GM21529 (cell line): ENCODE measurements around the gene SRR.

ENCODE experiments used
- ATAC-seq: cut with Tn5 transposase; IDR thresholded peaks from one replicate; pipeline ENCODE4 v1.9.1; 2021; ENCODE audit not compliant: unreplicated experiment

SRR gene

GRCh38 chr17:2338315-2338657 is 34.5 kb downstream of the SRR start:
- no peak for ATAC-seq

DNA sequence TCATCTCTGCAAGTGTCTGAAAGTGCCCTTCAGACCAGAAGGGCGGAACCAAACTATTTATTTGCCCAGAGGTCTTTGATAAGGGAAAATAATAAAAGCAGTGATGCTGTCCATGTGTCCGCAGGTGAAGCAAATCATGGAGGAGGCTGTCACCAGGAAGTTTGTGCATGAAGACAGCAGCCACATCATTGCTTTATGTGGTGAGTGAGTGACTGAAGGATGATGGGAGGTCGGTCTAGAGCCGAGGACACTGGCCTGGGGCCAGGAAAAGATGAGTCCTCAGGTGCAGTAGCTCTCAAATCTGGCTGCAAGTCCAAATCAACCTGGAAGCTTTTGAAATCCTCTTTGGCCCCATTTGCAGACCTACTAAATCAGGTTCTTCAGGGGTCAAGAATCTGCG is 39.7 kb downstream of the SRR start:
- no peak for ATAC-seq

- no peak for ATAC-seq
Observed at GRCh38 chr17:2344528-2344927, 40.8 kb downstream of the SRR start.

- ATAC-seq: no peak
Observed at GRCh38 chr17:2346475-2346874, 42.7 kb downstream of the SRR start.

DNA sequence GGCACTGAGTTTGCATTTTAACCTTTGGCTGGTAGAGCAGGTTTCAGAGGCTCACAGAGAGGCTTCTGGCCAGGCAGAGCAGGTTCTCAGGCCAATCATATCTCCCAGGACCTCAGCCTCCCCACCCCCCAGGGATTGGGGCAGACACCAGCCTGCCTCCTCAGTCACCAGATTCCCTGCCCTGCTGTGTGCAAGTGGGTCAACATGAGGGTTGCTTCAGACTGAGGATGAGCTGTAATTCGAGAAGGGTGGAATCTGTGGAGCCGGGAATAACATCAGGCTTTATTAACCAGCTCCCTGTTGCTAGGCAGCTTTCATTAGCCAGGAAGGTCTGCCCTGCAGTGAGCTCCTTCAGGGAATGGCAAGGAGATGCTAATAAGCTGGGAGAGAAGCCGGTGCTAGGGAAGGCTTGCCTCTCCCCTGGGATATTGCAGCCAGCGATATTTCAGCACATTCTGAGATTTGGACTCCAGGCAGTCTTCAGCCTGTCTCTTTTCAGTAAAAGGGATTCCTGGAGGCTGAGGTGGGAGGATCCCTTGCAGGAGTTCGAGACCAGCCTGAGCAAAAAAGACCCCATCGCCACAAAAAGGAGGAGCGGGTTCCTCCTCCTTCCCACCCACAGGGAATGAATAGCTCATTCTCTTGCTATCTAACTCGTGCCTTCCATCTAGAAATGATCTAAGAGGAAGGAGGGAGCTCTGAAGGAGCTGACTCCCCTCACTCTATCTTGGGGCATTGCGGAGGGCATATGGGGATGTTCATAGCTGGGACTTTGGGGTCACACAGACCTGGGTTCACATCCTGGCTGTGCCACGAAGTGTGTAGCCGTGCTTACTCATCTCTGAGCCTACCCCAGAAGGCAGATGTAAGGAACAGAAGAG is 44.3 kb downstream of the SRR start:
- no peak for ATAC-seq

GRCh38 chr17:2351269-2351668 is 47.5 kb downstream of the SRR start:
- no peak for ATAC-seq

DNA sequence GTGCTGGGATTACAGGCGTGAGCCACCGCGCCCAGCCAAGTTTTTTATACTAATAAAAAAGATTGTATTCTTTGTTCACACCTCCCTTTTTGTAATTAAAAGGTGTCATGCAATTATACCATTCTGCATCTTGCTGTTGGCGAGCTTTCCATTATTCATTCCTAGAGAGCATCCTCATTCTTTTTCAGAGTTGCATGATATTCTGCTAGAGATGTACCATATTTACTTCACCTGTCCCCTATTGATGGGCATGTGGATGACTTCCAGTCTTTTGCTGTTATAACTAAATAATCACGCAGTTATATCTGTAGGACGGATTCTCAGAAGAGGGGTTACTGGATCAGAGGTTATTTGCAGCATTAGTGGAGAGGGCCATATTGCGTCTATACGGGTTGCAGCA is 50.6 kb downstream of the SRR start:
- no peak for ATAC-seq

GRCh38 chr17:2357237-2357636 is 53.5 kb downstream of the SRR start:
- ATAC-seq: no peak

- ATAC-seq: no peak
Observed at GRCh38 chr17:2357931-2358434, 54.2 kb downstream of the SRR start.

DNA sequence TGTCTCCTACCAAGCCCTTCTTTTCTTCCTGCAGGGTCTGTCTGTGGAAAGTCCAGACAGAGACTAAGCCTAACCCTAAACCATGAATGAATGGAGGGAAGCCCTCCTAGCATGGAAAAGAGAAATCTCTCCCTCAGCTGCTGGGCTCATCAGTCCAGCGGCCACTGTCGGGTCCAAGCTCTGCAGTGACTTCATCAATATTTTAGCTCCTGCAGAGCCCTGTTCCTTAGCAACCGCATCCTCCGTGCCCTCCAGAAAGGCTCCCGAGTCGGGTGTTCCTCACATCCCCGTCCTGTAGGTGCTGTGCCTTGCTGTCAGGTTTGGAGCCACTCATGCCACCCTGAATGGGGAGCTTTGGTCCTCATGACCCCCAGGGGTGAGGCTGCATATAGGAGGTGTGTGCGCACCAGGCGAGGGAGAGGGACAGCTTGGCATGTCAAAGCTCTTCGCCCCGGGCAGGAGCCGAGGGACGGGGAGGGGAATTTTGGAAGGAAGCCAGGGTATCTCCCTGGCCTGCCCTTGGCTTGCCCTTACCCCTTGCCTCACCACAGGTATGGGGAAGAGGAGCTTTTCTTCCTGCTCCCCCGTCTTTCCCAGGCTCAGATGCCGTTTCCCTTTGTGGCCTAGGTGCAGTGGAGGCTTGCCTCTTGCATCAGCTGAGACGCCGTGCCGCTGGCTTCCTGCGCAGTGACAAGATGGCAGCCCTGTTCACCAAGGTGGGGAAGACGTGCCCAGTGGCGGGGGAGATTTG is 57.4 kb downstream of the SRR start:
- ATAC-seq: no peak

DNA sequence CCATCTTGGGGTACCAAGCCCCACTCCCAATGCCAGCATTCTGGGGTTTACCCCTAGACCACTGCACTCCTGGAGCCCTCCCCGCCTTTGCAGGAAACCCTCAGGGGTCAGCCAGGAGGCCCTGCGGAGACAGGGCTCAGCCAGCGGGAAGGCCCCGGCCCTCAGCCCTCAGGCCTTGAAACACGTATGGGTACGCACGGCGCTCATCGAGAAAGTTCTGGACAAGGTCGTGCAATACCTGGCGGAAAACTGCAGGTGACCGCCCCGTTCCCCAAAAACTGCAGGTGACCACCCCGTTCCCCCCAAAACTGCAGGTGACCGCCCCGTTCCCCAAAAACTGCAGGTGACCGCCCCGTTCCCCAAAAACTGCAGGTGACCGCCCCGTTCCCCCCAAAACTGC is 58.3 kb downstream of the SRR start:
- ATAC-seq: no peak

DNA sequence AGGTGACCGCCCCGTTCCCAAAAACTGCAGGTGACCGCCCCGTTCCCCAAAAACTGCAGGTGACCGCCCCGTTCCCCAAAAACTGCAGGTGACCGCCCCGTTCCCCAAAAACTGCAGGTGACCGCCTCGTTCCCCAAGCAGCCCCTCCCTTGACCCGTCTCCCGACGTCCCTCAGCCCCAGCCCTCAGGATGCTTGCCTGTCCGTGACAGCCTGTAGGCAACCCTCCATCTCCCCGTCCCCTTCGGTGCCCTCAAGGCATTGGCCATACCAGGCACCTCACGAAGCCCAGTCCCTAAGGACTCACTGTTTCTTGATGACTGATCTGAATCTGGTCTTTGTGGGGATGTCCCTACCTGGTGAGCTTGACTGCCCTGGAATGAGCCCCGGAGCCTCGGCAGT is 58.7 kb downstream of the SRR start:
- no peak for ATAC-seq

GRCh38 chr17:2362881-2363280 is 59.1 kb downstream of the SRR start:
- ATAC-seq: no peak

DNA sequence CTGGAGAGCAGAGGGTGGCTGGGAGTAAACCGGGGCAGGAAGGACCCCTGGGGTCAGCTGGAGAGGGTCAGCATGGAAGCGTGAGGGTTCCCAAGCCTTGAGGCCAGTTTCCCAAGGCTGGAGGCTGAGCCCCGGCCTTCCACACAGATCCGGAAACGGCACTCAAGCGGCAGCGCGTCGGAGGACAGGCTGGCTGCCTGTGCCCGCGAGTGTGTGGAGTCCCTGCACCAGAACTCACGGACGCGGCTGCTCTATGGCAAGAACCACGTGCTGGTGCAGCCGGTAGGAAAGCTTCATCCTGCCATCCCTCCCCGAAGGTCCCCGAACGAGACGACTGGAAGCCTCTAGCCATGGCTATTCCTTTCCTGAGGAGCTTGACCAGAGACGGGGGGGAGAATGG is 59.6 kb downstream of the SRR start:
- ATAC-seq: no peak

DNA sequence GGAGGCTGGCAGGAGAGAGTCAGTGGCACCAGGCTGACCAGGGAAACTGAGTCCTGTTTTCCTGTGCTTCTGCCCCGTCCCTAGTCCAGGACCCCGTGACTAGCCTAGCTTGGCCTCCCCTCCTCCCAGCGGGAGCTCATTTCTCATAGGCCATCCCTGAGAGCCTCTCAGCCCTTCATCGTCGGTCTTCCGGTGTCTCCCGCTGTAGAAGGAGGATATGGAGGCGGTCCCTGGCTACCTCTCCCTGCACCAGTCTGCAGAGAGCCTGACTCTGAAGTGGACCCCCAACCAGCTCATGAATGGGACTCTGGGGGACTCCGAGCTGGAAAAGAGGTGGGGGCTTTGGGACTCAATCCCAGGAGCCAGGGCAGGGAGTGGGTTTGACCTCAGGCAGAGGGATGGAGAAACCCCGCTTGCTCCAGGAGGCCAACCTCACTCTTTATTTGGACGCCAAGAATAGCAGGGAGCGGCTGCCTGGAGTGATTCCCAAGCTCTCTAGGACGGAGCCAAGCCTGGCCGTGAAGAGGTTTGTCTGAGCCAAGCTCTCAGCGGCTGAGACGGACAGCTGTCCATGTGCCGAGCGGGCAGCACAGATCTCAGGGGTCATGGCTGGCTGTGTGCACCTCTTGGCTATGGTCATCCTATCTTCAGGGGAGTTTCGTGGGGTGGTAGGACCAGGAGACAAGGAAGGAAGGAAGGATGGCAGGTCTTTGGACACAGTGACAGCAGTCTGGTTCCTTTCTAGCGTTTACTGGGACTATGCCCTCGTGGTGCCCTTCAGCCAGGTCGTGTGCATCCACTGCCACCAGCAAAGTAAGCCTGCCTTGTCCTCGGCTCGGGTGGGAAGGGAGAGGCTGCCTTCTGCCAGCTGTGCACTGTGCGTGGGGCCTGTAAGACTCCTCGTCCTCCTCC is 60.4 kb downstream of the SRR start:
- no peak for ATAC-seq

GRCh38 chr17:2364763-2365116 is 61.0 kb downstream of the SRR start:
- no peak for ATAC-seq

DNA sequence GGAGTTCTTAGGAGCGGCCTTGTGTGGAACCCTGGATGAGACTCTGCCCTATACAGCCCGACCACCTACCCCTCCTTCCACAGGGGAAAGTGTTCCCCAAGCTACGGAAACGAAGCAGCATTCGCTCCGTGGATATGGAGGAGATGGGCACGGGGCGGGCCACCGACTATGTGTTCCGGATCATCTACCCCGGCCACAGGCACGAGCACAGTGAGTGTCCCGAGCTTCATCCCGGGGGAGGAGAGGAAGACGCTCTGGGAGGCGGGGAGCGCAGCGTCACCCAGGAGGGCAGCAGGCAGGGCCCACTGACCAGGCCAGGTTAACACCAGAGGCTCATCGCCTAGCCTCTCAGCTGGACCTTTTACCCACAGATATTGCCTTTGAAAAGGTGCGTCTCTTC is 61.4 kb downstream of the SRR start:
- ATAC-seq: no peak

DNA sequence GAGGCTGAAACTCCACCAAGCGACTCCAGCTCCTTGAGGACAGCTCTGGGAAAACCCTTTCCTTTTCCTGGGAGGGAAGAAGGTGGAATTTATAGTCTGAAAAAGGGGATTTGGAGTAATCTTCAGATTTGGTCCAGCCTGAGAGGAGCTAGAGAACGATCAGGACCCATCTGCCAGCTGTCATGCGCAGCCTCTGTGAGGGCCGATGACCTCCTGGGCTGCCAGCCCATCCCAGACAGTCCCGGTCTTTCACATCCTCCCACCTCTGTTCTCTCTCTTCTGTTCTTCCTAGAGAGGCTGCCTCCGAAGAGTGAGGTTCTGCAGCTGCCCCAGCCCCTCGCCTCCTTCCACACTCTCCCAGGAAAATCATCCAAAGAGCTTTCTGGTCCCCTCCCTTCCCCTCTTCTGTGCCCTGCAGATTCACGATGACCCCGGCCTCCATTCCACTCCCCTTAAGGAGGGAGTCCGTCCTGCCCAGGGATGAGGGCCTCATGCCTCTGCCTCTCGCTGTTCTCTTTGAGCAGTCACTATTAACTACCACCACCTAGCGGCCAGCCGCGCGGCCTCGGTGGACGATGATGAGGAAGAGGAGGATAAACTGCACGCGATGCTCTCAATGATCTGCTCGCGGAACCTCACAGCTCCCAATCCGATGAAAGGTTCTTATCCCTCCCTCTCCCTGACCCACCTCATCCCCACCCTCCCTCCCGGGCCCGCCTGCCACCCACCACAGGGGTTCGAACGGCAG is 63.2 kb downstream of the SRR start:
- ATAC-seq: no peak

DNA sequence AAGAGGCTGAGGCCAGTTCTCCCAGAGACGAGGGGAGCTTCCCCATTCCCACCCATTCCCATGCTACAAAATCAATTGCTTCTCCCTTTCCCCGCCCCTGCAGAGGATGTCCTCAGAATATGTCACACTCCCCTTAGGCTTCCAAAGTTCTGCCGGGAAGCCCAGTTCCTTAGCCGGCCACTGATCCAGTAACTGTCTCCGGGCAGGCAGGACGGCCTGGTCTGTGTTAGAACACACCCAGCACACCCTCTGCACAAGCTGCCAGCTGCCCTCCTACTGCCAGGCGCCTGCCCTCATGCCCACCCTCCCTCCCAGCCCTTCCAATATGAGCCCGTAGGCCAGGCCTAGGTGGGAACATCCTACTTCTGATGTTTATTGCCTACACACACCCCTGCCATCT is 64.6 kb downstream of the SRR start:
- ATAC-seq: no peak

DNA sequence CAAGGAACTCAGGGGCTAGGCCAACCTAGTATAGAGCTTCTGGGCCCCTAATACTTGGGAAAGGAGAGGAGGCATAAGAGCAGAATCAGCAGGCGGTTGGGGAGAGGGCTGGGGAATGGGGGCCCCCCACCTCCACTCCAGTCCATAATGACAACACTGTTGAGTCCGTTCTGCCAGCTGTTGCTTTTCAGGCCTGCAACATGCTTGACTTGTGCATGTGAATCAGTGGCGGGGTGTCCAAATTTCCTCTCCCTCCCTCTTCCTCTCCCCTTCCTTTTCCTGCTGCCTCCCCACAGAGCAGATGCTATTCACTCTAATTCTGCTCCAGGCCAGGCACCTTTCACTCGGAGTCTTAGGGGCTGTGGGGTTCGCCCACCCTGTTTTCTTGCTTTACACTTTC is 65.3 kb downstream of the SRR start:
- ATAC-seq: no peak
